AG09309 (cell line): ENCODE results near the gene ST6GALNAC4.
"Not testable (repeated sequence)": the region's sequence is repeated elsewhere in the genome, so short reads cannot be mapped to it uniquely, and the experiment has no call there.

Experiments
- DNase-seq: peaks from one replicate; pipeline ENCODE4 v3.0.0-alpha.2; 2010; ENCODE audit warnings: low read depth
- H3K4me3 ChIP-seq: 2 replicates; pipeline ENCODE4 v1.5.1; 2011; ENCODE audit warnings: mild to moderate bottlenecking, low read depth, low read length, moderate library complexity; ENCODE audit not compliant: control insufficient read depth
- TF ChIP-seq, protein P1 (sequence below): IDR thresholded peaks from 2 replicates; pipeline ENCODE4 v1.5.1; 2011; ENCODE audit warnings: mild to moderate bottlenecking, low read depth, low read length, inconsistent platforms; ENCODE audit not compliant: insufficient read depth, control insufficient read depth; ENCODE audit errors: missing control alignments

The ST6GALNAC4 gene

DNA sequence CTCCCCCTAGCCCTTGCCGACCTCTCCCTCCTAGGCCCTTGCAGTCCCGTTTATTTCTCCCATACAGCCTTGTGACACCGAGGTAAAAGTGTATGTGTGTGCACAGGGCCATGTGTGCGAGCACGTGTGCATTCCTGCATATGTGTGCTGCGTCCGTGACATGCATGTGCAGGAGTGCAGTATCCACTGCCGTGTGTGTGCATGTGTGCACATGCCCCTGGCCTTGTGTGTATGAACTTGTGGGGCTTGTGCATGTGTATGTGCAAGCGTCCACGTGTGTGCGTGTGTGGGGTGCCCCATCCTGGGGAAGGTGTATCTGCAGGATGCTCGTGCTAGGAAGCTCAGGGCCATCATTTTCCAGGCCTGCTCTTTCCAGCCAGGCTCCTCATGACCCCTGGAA lies 46.0 kb downstream of the ST6GALNAC4 start:
- DNase-seq = no peak
- TF ChIP-seq, protein P1, sequence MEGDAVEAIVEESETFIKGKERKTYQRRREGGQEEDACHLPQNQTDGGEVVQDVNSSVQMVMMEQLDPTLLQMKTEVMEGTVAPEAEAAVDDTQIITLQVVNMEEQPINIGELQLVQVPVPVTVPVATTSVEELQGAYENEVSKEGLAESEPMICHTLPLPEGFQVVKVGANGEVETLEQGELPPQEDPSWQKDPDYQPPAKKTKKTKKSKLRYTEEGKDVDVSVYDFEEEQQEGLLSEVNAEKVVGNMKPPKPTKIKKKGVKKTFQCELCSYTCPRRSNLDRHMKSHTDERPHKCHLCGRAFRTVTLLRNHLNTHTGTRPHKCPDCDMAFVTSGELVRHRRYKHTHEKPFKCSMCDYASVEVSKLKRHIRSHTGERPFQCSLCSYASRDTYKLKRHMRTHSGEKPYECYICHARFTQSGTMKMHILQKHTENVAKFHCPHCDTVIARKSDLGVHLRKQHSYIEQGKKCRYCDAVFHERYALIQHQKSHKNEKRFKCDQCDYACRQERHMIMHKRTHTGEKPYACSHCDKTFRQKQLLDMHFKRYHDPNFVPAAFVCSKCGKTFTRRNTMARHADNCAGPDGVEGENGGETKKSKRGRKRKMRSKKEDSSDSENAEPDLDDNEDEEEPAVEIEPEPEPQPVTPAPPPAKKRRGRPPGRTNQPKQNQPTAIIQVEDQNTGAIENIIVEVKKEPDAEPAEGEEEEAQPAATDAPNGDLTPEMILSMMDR = no peak
- no peak overlapping the region for H3K4me3 ChIP-seq

DNA sequence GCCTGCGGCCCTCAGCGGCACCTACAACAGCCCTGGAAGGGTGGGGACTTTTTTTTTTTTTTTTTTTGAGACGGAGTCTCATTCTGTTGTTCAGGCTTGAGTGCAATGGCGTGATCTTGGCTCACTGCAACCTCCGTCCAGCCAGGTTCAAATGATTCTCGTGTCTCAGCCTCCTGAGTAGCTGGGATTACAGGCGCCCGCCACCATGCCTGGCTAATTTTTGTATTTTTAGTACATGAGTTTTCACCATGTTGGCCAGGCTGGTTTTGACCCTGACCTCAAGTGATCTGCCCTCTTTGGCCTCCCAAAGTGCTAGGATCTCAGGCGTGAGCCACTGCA lies 46.7 kb downstream of the ST6GALNAC4 start:
- H3K4me3 ChIP-seq, DNase-seq: not testable (repeated sequence)

- no peak for DNase-seq
- TF ChIP-seq, protein P1 = peak; percentile 93
- no peak overlapping the region for H3K4me3 ChIP-seq
These were observed 47.3 kb downstream of the ST6GALNAC4 start for GRCh38 chr9:127869310-127870152.

- no peak overlapping the region for H3K4me3 ChIP-seq
- TF ChIP-seq, protein P1 = no peak
- no peak for DNase-seq
These were observed 48.5 kb downstream of the ST6GALNAC4 start for GRCh38 chr9:127868278-127868902.

DNA sequence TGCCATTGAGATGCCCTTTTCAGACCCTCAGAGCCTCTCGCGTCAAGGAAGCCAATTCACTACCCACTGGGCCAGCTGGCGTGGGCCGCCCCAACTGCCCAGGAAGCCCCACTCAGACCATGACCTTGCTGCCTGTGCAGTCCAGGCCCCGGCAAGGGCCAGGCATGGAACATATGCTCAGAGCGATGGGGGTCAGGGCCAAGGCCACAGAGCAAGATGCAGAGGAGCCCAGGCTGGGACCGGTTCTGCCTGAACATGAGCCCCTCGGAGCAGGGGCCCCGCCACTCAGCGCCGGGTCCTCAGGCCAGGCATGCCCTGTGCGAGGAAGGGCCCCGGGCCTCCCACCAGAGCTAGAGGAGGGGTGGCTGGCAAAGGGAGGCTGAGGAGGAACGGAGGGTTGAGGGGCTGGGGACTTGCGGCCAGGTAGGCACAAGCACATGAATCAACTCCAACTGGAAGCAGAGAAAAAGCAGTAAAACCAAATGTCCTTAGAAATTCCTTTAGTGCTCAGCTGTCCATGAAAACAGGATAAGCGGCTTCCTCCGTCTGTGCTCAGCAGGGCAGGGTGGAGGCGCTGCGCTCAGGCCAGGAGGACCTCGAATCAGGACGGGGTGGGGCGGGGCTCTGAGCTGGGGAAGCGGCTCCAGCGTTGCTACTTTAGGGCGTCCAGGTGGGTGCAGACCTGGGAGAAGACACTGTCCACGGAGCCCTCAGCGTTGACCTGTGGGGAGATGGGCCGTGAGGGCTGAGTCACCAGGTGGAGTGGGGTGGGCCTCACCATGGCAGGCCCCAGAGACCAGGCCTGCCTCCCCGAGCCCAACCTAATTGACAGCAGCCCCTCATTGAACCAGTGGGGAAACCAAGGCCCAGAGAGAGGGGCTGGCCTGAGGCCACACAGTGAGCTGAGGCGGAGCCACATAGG lies 49.2 kb downstream of the ST6GALNAC4 start:
- DNase-seq = no peak

GRCh38 chr9:127866535-127866934 lies 50.3 kb downstream of the ST6GALNAC4 start:
- TF ChIP-seq, protein P1 = no peak
- no peak for DNase-seq
- no peak overlapping the region for H3K4me3 ChIP-seq

More for the DNA sequence above, 49.2 kb downstream of the ST6GALNAC4 start:
- TF ChIP-seq, protein P1 = no peak
- H3K4me3 ChIP-seq = no peak overlapping the region
